Stimulated activated naive CD8-positive, alpha-beta T cell treated with anti-CD3 and anti-CD28 coated beads, Interleukin-15, Interleukin-2, amounts not matched to agents 100 U/mL and 50 U/mL, for 24 hours (primary cell): ENCODE data around the gene KY.

Source experiments
- ATAC-seq: fragments of 150-1000 bp; cut with Tn5 transposase; one replicate; pipeline ENCODE4 v1.10.0; 2021
- DNase-seq: peaks from one replicate; pipeline ENCODE4 v3.0.0; 2021

The KY gene

DNA sequence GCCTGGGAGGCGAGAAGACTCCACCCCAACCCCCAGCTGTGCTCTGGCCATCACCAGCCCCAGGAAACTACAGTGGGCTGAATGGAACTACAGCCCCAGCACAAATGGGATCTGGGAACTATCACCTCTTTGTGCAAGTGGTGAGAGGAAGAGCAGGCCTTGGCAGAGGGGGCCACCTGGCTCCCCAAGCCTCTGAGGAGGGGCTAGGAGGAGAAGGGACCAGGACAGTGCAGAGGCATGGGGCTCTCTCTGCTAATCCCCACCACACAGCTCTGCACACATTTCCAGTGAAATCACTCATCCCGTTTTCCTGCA lies 31.6 kb downstream of the KY start:
- no peak for ATAC-seq
- no peak for DNase-seq

DNA sequence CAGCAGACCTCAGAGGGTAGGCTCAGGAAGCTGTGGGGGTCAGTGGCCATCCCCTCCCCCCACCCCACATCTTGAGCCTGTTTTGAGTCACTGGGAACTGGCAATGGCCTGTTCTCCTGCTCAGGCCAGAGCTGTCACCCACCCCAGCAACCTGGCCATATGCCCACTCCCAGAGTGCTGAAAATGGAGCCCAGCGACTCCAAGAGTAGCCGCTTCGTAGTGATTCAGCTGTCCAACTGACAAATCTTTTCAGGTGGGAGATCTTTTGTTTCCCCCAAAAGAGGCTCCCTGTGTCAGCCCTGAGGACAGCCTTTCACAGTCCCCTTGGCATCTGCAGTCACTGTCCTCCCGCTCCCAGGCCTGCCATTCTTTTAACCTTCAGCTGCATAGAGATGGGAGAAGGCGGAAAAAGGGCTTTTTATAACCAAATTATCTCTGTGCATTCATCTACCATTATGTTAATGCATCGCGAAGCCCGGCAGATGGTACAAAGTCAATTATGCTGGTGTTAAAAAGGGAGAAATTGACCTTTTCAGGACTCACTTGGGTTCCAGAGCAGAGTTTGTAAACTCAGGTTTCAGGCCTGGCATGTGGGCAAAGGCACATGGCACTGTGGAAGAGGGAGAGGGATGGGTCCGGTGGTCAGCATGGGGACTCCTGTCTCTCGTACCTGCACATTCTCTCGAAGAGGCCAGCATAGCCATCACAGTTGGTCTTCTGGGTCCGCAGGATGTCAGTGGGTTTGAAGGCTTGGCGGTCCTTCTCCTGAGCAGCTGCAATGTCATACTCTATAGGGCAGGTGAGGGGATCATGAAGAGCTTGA lies 32.1 kb downstream of the KY start:
- no peak for ATAC-seq
- no peak for DNase-seq

DNA sequence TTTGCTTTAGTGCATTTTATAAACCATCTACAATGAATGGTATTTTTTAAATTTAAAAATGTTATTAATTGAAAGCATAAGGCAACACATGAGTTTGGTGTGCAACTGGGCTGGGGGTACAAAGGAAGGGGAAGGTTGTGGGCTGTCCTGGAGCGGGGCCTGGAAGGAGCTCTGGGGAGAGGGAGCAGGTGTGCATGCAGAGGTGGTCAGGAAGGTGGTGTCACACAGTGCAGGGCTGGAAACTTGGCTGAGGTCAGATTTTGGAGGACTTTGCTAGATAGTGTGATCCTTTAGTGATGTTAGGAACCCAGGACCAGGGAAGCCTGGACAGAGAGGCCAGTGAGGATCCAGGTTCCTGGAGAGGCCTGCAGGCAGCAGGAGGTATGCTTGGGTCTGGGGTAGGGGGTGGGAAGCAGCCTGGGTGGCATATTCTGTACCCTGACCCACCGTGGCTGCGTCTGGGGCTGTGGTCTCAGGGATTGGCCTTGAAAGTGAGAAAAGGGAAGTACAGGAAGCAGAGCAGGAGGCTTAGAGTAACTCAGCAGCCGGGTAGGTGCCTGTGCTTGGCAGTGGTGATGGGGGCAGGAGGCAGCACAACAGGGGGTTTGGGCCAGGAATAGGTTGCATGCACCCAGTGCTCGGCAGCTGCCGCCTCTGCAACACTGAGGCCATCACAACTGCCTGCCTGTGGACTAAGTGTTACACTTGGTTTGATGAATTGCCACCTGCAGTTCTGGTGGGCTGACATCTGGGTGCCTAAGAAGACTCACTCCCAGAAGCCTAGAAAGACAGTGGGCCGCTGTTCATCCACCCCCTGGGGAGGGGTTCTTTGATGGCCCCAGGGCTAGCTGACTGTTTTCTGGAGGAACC lies 33.0 kb downstream of the KY start:
- ATAC-seq (no peak), DNase-seq (no peak)

- no peak for ATAC-seq
- no peak for DNase-seq
Observed at GRCh38 chr3:134615743-134616142, 35.1 kb downstream of the KY start.

GRCh38 chr3:134614955-134615354 lies 35.9 kb downstream of the KY start:
- DNase-seq (no peak), ATAC-seq (no peak)

DNA sequence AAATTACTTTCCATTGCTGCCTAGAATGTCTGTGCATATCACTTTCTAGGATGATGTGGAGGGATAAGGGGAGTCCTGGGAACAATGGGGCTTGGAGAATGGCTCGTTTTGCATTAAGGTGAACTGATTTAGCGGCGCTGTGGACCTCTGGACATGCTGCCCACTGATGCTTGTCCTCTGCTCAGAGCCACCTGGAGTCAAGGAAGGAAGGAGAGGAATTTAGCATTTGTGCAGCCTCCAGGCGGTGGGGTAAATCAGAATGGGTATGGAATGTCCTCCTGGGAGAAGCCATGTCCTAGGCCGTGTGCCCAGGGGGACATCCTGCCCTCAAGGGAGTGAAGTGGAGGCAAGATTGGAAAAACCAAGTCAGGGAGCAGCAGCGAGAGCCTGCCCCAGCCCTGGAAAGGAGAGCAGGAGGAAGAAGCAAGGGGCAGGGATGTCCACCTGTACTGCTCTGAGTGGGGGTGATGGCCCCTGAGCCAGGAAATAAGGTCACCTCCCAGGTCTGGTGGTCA lies 37.8 kb downstream of the KY start:
- ATAC-seq: no peak
- DNase-seq: no peak

DNA sequence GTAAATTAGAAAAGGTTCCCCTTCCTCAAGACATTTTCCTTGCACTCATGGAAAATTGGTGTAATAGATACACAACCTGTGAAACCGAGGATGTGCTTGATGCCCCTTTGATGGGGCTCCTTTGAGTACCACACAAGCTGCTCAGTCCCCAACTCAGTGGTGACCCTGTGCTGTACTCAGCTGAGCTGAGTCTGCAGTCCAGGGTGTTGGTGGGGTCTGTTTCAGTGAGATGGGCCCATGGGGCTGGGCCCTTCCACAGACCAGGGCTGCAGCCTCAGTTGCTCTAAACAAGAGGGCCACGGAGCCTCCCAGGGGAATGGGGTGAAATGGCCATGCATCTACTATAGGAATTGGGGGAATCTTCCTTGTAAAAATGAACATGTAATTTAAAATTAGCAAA lies 39.3 kb downstream of the KY start:
- ATAC-seq (no peak), DNase-seq (no peak)

DNA sequence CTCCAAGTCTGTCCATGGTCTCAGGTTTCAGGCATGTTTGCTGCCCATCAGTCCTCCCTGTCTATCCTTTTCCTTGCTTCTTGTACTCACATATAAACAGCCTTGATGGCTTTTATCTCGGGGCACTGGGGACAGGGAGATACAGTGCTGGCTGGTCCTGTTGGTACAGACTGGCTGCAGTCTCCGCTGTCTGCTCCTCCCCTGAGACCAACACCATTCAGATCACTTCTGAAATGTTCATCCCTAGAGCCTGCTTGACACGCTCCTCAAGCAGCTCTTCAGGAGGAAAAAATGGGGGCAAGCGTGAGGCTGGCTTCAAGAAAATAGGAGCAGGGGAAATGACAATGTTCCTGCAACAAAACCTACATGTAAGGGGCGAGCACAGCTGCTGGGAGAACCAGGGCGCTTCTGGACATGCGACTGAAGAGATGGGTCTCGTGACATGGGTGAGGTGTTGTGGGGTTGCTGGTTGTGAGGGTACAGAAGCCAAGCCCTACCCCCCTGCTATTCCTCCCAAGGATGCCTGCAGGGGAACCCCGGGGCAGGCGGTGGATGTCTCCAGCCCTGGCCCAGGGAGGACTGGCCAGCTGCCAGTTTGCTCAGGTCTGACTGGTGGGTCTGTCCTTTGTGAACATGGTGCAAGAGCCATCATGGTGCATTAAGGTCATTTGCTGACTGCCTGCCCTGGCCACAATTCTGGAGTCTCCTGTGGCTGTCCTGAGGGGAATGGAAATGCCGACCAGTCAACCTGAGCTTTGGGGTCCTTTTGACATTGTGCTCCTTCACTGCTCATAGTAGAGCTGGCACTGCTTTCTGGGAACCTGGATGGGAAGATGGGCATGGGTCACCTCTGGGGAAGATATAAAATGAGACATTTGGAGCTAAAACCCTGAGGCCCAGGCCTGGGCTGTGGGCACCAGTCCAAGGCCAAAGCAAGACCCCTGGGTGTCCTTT lies 40.1 kb downstream of the KY start:
- ATAC-seq: no peak
- no peak for DNase-seq

DNA sequence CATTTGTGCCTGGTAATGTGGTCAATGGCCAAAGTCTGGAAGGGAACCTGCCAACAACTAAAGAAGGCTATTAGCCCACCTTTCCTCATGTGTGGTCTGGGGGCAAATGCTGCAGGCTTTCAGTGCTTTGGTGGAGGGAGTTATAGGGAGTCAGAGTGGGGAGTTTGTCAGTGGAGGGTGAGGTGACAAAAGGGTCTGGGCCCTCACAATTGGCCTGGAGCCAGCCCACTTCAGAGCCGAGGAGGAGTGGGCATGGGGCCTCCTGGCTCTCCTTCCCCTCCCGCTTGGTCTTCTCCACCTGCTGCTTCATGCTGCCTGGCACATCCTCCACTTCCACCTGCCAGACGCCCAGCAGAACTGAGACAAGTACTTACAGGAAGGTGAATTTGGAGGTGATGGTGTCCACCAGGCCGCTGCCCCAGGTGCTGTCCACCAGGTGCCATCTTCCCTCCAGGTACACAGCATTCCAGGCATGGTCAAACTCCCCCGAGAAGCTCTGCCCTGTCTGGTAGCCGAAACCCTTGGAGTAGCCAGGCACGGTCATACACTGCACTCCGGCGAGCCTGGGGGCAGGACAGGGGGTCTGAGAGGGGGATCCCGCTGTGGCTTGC lies 40.9 kb downstream of the KY start:
- DNase-seq (no peak), ATAC-seq (no peak)

GRCh38 chr3:134608771-134609435 lies 41.9 kb downstream of the KY start:
- no peak for DNase-seq
- no peak for ATAC-seq

GRCh38 chr3:134608023-134608770 lies 42.6 kb downstream of the KY start:
- DNase-seq (no peak), ATAC-seq (no peak)

DNA sequence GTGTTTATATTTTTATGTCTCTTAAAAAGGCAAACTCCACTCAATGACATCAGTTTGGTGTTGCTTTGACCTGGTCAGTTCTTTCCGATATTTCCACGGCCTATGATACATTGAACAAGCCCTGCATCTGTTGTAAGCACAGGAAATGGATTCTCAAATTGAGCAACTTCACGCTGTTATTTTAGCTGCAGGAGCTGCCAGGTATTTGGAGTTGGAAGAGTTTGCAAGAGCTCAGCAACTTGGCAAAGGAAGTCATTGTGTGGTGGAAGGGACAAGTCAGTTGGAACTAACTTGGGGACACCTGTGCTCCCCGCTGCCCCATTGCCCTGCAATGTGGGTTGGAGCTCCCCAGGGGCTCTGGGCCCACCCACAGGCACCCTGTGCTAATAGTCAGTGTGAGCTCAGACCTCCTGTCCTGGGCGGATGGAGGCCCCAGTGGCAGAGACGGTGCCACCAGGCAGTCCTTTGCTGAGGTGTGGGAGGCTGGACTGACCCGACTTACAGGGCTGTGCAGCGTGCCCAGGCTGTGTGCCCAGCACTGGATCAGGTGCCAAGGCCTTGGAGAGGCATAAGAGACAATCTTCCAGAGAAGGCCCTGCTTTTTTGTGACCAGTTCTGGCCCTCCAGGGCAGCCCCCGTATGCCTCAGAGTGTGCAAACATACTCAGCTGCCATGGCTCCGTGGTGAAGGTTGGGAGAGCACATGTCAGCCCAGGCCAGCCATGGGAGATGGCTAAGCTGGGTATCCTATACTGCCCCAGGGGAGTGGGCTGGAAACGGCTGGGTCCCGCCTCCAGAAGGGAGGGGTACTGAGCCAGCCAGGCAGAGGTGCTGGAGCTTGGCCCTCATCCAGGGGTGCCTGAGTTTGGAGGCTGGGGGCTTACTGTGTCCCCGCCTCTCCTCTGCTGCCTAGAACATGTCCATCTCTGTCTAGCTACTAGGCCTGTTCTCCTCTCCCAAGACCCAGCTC lies 43.5 kb downstream of the KY start:
- no peak for DNase-seq

GRCh38 chr3:134606033-134607025 lies 44.5 kb downstream of the KY start:
- DNase-seq (no peak), ATAC-seq (no peak)

More for the DNA sequence above, 43.5 kb downstream of the KY start:
- ATAC-seq: no peak

DNA sequence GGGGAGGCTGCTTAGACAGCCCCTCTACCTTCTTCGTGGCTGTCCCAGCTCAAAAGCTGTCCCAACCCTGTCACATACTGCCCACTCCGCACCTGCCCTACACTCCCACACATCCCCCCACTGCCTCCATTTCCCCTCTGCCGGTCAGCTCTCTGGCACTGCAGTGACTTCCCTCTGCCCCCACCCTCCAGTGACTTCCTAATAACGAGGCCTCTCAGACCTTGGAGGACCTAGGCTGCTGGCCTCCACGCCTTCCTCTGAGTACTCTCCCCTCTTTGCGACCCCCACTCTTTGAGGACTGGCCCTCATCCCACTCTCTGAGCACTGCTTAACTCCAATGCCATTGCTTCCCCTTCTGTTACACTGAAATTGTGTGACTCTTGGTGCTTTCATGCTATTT lies 45.3 kb downstream of the KY start:
- DNase-seq: no peak
- no peak for ATAC-seq

- DNase-seq (no peak), ATAC-seq (no peak)
Observed at GRCh38 chr3:134603956-134604355, 46.9 kb downstream of the KY start.

DNA sequence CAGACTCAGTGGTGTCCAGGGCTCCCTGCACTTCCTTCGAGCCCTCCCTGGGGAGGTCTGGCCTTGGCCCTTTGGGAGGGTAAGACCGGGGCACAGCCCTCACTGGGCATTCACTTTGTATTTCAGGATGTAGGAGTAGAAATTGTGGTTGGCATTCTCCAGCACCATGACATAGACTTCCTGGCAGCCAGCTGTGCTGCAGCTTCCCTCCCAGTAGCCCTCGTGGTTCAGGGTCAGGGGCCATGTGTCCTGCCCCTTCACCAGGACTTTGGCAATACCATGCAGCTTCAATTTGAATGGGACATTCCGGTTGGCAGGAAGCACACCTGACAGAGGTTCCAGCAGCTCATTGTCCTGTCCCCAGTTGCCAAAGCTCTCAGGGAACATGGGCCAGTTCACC lies 47.3 kb downstream of the KY start:
- no peak for DNase-seq
- no peak for ATAC-seq

DNA sequence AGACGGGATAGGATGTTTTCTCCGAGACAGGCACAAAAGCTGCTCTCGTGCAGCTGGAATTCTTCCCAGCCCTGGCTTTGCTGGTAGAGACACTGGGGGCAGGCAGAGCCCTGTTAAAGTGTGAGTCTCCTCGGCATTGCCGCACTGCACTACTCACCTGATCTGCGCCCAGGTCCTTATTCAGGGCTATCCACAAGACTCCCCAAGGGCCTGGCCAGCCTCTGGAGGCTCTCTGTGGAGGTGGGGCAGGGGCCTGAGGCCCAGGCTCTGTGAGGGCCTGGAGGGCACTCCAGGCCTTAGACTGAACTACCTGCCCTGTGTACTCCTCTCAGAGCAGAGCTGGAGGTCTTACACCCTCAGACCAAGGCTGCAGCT lies 48.4 kb downstream of the KY start:
- ATAC-seq: no peak
- no peak for DNase-seq
